GM23338 (cell line): ENCODE results near the gene MS4A4A.

Source experiments
- CTCF ChIP-seq, 2 experiments: fragments of 200-600 bp in 1 of 2; sonication (generic) in 1 of 2; conservative IDR thresholded peaks; 2 replicates each; pipeline versions ENCODE4 v1.5.1 to v1.6.1; 2016 to 2017; ENCODE audit warnings: antibody characterized with exemption in 2 of 2, low read depth in 2 of 2, mild to moderate bottlenecking in 2 of 2, moderate library complexity in 1 of 2
- POLR2AphosphoS5 ChIP-seq: IDR thresholded peaks from 2 replicates; pipeline ENCODE4 v1.6.1; 2016; ENCODE audit warnings: antibody characterized with exemption, low read depth
- ZNF114 ChIP-seq: fragments of 250-450 bp; sonication (Bioruptor Pico); IDR thresholded peaks from 2 replicates; pipeline ENCODE4 v1.5.0; 2020; ENCODE audit warnings: mild to moderate bottlenecking, moderate library complexity

- TF ChIP-seq POLR2AphosphoS5 (no peak), CTCF (conservative IDR thresholded peaks at IDR 0.05; ENCODE audit: low read depth in 2 of 2) (no peak), ZNF114 (CRISPR knock-in tag) (no peak)
These were observed 77.3 kb downstream of the MS4A4A start for GRCh38 chr11:60357771-60358170.
